ENCODE measurements around the gene OPRL1.

OPRL1 gene

GRCh38 chr20:64104667-64105451 is 25.0 kb downstream of the OPRL1 start:
- no peak for DNase-seq (ENCODE audit: low read depth)

- DNase-seq (ENCODE audit: low read depth): no peak
These were observed 26.1 kb downstream of the OPRL1 start for GRCh38 chr20:64105846-64106434.

- no peak for DNase-seq (ENCODE audit: low read depth)
These were observed 26.6 kb downstream of the OPRL1 start for GRCh38 chr20:64106435-64106961.

- DNase-seq (ENCODE audit: low read depth): no peak
These were observed 27.3 kb downstream of the OPRL1 start, which contains the start of gene NPBWR2 for GRCh38 chr20:64106981-64107735. Gene NPBWR2 (minus strand): TSS chr20:64107565. CDS start chr20:64106831, 734 bp downstream.

- DNase-seq (ENCODE audit: low read depth): no peak
These were observed 28.0 kb downstream of the OPRL1 start for GRCh38 chr20:64107736-64108457.

- DNase-seq (ENCODE audit: low read depth): no peak
These were observed 29.1 kb downstream of the OPRL1 start for GRCh38 chr20:64108731-64109681.

- no peak for DNase-seq (ENCODE audit: low read depth)
These were observed 30.0 kb downstream of the OPRL1 start for GRCh38 chr20:64109831-64110391.

- no peak for DNase-seq (ENCODE audit: low read depth)
These were observed 30.7 kb downstream of the OPRL1 start for GRCh38 chr20:64110411-64111068.

GRCh38 chr20:64111841-64112641 is 32.2 kb downstream of the OPRL1 start:
- no peak for DNase-seq (ENCODE audit: low read depth)

- DNase-seq (ENCODE audit: low read depth): no peak
These were observed 33.0 kb downstream of the OPRL1 start for GRCh38 chr20:64112691-64113443.

- no peak for DNase-seq (ENCODE audit: low read depth)
These were observed 33.5 kb downstream of the OPRL1 start for GRCh38 chr20:64113444-64113775.

- no peak for DNase-seq (ENCODE audit: low read depth)
These were observed 34.0 kb downstream of the OPRL1 start for GRCh38 chr20:64113796-64114355.

GRCh38 chr20:64114356-64114971 is 34.6 kb downstream of the OPRL1 start:
- no peak for DNase-seq (ENCODE audit: low read depth)

- DNase-seq (ENCODE audit: low read depth): no peak
These were observed 35.5 kb downstream of the OPRL1 start for GRCh38 chr20:64115171-64115911.

- DNase-seq (ENCODE audit: low read depth): no peak
These were observed 36.1 kb downstream of the OPRL1 start for GRCh38 chr20:64116016-64116415.

- no peak for DNase-seq (ENCODE audit: low read depth)
These were observed 36.9 kb downstream of the OPRL1 start for GRCh38 chr20:64116541-64117431.

Data from CMK (cell line).